Activated naive CD8-positive, alpha-beta T cell treated with anti-CD3 and anti-CD28 coated beads, Interleukin-2, amount 10 ng/mL, durations not matched to agents 7 days and 5 days (primary cell): Measurements from ENCODE around the gene RANGRF. TPM values are rescaled to one million over a fixed set of nuclear protein-coding genes. Genes with fewer than 3 reads are reported as not detected.

ENCODE experiments used
- ATAC-seq: fragments of 150-1000 bp; cut with Tn5 transposase; one replicate; pipeline ENCODE4 v1.10.0; 2021; ENCODE audit warnings: low read depth, moderate library complexity
- POLR2A ChIA-PET: fragments of 350-600 bp; sonication (Branson Sonifier 250); formaldehyde crosslinking; loops from one replicate; lab custom pipeline; 2021; ENCODE audit warnings: antibody characterized with exemption; lab: Charles Lee
- DNase-seq: peaks from one replicate; pipeline ENCODE4 v3.0.0; 2021
- H3K27ac Mint-ChIP-seq: one replicate; pipeline ENCODE4 v1.8.0; 2022; ENCODE audit warnings: mild to moderate bottlenecking, mixed read lengths
- H3K27me3 Mint-ChIP-seq: one replicate; pipeline ENCODE4 v1.8.0; 2022; ENCODE audit warnings: mild to moderate bottlenecking, moderate library complexity, mixed read lengths
- H3K36me3 Mint-ChIP-seq: one replicate; pipeline ENCODE4 v1.8.0; 2021; ENCODE audit warnings: mild to moderate bottlenecking, mixed read lengths
- H3K4me1 Mint-ChIP-seq: one replicate; pipeline ENCODE4 v1.8.0; 2021; ENCODE audit warnings: mixed read lengths
- H3K4me3 Mint-ChIP-seq: one replicate; pipeline ENCODE4 v1.8.0; 2022; ENCODE audit warnings: mild to moderate bottlenecking, moderate library complexity, mixed read lengths
- H3K9me3 Mint-ChIP-seq: one replicate; pipeline ENCODE4 v1.8.0; 2021; ENCODE audit warnings: mixed read lengths
- total RNA-seq, 2 experiments: library from RNA; stranded (reverse); gene quantifications; one replicate each; pipeline ENCODE4 v1.2.3, GENCODE V29; 2021

Gene RANGRF
- total RNA-seq, 2 experiments from 2014 or later, result 43.6 to 44.9 TPM

DNA sequence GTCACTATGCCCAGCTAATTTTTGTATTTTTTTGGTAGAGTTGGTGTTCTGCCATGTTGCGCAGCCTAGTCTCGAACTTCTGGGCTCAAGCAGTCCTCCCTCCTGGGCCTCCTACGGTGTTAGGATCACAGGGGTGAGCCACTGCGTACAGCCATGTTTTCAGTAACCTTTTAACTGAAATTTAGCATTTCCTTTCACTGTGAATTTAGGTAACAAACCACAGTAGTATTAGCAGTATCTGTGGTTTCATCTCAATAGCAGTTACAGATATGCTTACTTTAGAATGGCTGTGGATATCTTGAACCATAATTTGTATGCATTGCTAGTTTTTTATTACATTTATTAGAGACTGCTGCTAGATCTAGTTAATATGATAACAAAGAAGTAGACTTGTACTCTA is 4.3 kb upstream of the RANGRF start:
- H3K4me3 Mint-ChIP-seq, result no peak overlapping the region
- POLR2A ChIA-PET, result interaction anchor here (0.8 to 1.6 kb wide), 4 partner anchors 11 to 93 kb away, joined by 3 to 5 read pairs (median 4); partner anchors contain the start of genes CTC1, KRABD2 and SLC25A35
- H3K4me1 Mint-ChIP-seq, result peaks cover 6% of the 10 kb centered on the region

DNA sequence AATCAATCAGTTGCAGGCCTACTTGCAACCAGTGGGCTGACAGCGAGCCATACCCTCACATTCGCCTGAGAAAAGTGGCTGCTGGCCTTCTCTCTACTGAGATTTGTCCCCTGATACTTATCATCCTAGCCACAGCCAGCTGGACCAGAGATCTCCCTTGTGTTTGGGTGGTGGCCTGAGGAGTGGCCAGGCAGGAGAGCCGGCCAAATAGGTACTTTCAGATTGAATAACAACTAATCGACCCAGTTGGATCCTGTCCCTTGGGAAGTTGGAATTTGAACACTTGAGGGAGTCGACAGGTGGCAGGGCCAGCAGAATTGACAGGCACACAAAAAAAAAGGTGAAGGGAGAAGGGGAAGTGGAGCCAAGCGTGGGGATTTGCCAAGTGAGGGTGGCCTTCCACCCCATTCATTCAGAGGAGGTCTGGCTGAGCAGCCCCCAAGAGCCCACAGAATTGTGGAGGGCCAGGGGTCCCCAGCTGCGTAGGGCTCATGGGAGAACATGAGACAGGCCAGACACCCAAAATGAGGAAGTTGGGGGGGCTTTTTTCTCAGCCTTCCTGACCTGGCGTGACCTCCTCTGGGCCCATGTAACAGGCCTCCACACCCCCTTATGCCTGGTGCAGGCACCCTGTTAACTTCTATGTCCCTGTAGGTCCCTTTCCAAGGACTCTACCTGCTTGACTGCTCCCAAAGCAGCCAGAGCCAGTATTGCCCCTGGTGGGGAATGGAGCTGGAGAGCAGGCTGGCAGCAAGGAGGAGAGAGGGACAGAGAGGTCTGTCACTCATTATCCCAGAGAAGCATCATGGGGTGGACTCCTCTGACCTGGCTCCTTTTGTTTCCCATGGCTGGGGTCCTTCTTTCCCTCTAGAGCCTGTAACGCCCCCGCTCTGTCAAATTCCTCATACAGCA is 2.9 kb upstream of the RANGRF start:
- no peaks in the 10 kb centered on the region for H3K9me3 Mint-ChIP-seq
- no peak overlapping the region for H3K27ac Mint-ChIP-seq
- H3K27me3 Mint-ChIP-seq, result no peaks in the 10 kb centered on the region
- H3K4me3 Mint-ChIP-seq, result no peak overlapping the region
- DNase-seq, result no peak
- POLR2A ChIA-PET, result interaction anchor here (0.6 to 1.6 kb wide), 3 partner anchors 62 to 802 kb away, joined by 3 to 5 read pairs (median 3); partner anchors contain the start of gene POLR2A
- peaks cover 20% of the 10 kb centered on the region for H3K4me1 Mint-ChIP-seq
- H3K36me3 Mint-ChIP-seq, result peaks cover 8% of the 10 kb centered on the region
- no peak for ATAC-seq

More for the DNA sequence above, 4.3 kb upstream of the RANGRF start:
- Mint-ChIP-seq H3K27ac (no peak overlapping the region), H3K36me3 (no peaks in the 10 kb centered on the region), H3K27me3 (no peaks in the 10 kb centered on the region), H3K9me3 (no peaks in the 10 kb centered on the region)
- no peak for DNase-seq
- no peak for ATAC-seq

DNA sequence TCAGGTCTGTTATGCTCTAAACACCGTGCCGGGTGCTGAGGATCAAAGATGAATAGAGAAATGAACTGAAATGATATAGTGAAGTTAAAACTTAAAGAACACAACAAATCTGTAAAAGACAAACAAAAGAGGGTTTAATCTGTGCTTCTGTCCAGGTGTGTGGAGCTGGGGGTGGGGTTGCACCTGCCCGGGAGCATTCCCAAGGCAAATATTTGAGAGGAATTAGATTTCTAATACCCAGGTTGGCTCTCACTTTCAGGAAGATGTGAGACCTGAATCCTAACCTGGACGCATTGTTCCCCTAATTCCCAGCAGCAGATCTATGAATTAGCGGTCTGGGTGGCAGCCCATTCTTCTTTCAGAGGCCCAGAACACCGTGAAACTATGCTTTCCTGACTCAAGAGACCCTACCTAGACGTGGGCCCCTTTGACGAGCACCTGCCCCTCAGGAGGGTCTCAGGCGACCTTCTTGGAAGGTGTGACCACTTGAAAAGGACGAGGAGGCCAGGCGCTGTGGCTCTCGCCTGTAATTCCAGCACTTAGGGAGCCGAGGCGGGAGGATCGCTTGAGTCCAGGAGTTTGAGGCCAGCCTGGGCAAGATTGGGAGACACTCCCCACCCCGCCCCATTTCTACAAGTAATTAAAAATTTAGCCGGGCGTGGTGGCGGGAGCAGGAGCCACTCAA is 677 bp upstream of the RANGRF start:
- DNase-seq (no peak), ATAC-seq (no peak)
- no peaks in the 10 kb centered on the region for H3K27me3 Mint-ChIP-seq
- peak overlapping the region; percentile 96 for H3K27ac Mint-ChIP-seq
- POLR2A ChIA-PET, result interaction anchor here (1.0 to 2.1 kb wide), 6 partner anchors 40 to 115 kb away, joined by 4 to 31 read pairs (median 6); partner anchors contain the start of genes AURKB, CTC1 and PFAS
- no peaks in the 10 kb centered on the region for H3K9me3 Mint-ChIP-seq
- peaks cover 10% of the 10 kb centered on the region for H3K36me3 Mint-ChIP-seq
- H3K4me3 Mint-ChIP-seq, result peak overlapping the region; percentile 99
- H3K4me1 Mint-ChIP-seq, result peaks cover 28% of the 10 kb centered on the region

DNA sequence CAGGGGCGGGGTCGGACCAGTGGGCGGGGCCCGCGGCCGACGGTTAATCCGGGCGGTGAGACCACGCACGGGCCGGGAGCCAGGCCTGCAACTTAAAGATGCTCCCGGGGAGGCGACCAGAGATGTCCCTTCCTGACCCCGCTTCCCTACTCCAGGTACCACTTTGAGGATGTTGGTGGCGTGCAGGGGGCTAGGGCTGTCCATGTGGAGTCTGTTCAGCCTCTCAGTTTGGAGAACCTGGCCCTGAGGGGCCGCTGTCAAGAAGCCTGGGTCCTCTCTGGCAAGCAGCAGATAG is 580 bp downstream of the RANGRF start:
- POLR2A ChIA-PET, result interaction anchor here (0.6 to 2.1 kb wide), 10 partner anchors 12 to 373 kb away, joined by 3 to 31 read pairs (median 4); partner anchors contain the start of genes AURKB, CTC1 and PFAS

DNA sequence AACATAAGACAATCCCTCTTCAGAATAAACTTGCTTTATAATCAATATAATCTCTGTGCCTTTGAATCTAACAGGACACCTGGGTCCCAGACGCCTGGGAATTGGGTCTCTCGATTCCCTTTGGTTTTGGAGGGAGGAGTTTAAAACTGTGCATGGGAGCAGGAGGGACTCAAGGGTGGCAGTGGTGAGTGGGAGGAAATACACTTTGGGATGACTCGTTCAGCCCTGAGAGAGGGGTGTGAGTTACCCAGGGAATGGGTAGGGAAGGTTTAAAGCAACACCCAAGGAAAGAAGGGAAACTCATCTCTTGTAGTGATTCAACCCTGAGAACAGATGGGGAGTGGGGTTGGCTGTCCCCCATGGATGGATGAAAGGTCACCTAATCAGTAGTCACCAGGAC is 1.6 kb downstream of the RANGRF start:
- Mint-ChIP-seq H3K4me1 (peaks cover 37% of the 10 kb centered on the region), H3K27ac (no peak overlapping the region), H3K27me3 (no peaks in the 10 kb centered on the region), H3K4me3 (peak overlapping the region; percentile 99), H3K36me3 (peaks cover 10% of the 10 kb centered on the region), H3K9me3 (no peaks in the 10 kb centered on the region)
- ATAC-seq (no peak), DNase-seq (no peak)
- POLR2A ChIA-PET, result no interaction called here

More for the DNA sequence above, 580 bp downstream of the RANGRF start:
- H3K27ac Mint-ChIP-seq, result peak overlapping the region; percentile 96
- peaks cover 31% of the 10 kb centered on the region for H3K4me1 Mint-ChIP-seq
- ATAC-seq (no peak), DNase-seq (no peak)
- H3K9me3 Mint-ChIP-seq, result no peaks in the 10 kb centered on the region
- H3K27me3 Mint-ChIP-seq, result no peaks in the 10 kb centered on the region
- H3K4me3 Mint-ChIP-seq, result peak overlapping the region; percentile 99
- H3K36me3 Mint-ChIP-seq, result peaks cover 10% of the 10 kb centered on the region

DNA sequence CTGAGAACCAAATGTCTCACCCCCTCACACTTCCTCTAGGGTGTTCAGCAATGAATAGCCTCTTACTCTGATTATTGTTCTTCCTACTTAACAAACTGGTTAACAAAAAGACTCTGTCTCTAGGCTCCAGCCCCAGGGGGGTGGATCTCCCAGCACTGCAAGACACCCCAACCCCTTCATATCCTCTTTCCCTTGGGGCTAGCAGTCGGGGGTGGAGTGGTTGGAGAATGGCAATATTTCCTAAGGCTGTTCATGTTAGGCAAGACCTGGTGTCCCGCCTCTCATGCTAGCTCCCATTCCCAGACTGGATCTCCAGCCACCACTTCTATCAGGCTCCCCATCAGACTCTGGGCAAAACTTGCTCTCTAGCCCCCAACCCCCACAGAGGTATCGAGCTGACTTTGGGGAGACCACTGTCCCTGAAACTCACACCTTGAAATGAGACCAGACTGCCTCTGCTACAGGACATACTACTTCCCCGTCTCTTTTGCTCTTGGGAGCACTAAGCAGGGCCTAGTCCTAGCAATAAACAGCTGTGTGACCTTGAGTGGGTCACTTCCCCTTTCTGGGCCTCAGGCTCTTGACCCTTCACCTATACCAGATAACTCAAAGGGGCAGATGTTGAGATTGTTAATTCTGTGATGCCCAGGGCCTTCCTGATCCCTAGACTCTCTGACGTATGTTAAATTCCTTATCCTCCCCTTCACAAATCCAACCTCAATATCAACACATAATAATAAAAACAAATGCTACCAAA is 4.3 kb downstream of the RANGRF start:
- Mint-ChIP-seq H3K36me3 (peaks cover 10% of the 10 kb centered on the region), H3K4me1 (peaks cover 40% of the 10 kb centered on the region), H3K9me3 (peaks cover 1% of the 10 kb centered on the region), H3K27me3 (no peaks in the 10 kb centered on the region), H3K27ac (peak overlapping the region; percentile 55), H3K4me3 (no peak overlapping the region)
- ATAC-seq (no peak), DNase-seq (no peak)
- POLR2A ChIA-PET, result interaction anchor here (2.6 kb wide), 1 partner anchor 45 kb away, joined by 10 read pairs; the partner anchor contains the start of genes CTC1 and PFAS

DNA sequence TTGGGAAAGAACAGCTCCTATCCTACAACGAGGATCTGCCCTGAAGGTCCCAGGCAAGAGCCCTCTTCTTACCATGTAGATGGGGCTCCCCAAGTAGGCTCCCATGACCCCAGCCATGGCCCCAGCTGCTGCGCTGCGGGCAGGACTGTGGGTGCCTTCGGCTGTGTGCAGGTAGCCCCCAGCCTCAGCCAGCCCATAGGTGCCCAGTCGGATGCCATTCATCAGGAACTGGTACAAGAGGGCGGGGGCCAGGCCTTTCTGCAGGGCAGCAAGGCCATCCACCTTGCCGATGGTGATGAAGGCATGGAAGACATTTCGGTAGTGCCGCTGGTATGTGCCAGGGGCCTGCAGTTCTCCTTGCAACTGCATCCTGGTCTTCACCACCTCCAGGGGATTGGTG is 5.9 kb downstream of the RANGRF start:
- ATAC-seq (no peak), DNase-seq (no peak)
- peak overlapping the region; percentile 92 for H3K27ac Mint-ChIP-seq
- H3K36me3 Mint-ChIP-seq, result peaks cover 10% of the 10 kb centered on the region
- peak overlapping the region; percentile 96 for H3K4me3 Mint-ChIP-seq
- no peaks in the 10 kb centered on the region for H3K27me3 Mint-ChIP-seq
- peaks cover 37% of the 10 kb centered on the region for H3K4me1 Mint-ChIP-seq
- H3K9me3 Mint-ChIP-seq, result peaks cover 1% of the 10 kb centered on the region
- POLR2A ChIA-PET, result interaction anchor here (0.7 to 2.5 kb wide), 9 partner anchors 10 to 175 kb away, joined by 3 to 52 read pairs (median 9); partner anchors contain the start of genes AURKB, CTC1, KRABD2 and PFAS

DNA sequence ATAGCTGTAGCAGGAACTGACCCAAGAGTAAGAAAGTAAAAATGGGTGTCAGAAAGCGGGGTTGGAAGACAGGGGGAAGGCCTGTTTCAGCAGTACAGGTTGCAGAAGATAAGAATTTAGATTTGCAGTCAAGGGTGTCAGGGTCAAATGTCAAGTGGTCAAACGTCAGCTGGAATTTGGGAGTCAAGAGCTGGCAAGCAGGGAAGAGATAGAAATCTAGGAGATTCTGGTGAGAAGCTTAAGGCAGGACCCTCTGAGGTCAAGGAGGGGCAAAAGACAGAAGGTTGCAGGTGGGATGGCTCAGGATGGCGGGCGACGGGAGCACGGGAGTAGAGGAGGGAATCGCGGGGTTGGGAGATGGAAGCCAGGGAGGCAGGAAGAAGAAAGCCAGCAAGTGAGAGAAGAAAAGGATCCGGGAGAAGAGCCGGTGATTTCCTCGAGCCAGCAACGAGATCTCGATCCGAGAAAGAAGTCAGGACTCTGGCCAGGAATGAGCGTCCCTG is 6.4 kb downstream of the RANGRF start:
- no peak for DNase-seq
- peaks cover 9% of the 10 kb centered on the region for H3K36me3 Mint-ChIP-seq
- peaks cover 1% of the 10 kb centered on the region for H3K9me3 Mint-ChIP-seq
- no peaks in the 10 kb centered on the region for H3K27me3 Mint-ChIP-seq
- H3K4me3 Mint-ChIP-seq, result peak overlapping the region; percentile 96
- no peak for ATAC-seq
- peak overlapping the region; percentile 92 for H3K27ac Mint-ChIP-seq
- POLR2A ChIA-PET, result interaction anchor here (0.7 to 2.5 kb wide), 23 partner anchors 9 to 608 kb away, joined by 3 to 52 read pairs (median 5); partner anchors contain the start of genes AURKB, BORCS6, CTC1 and KRABD2
- peaks cover 32% of the 10 kb centered on the region for H3K4me1 Mint-ChIP-seq

DNA sequence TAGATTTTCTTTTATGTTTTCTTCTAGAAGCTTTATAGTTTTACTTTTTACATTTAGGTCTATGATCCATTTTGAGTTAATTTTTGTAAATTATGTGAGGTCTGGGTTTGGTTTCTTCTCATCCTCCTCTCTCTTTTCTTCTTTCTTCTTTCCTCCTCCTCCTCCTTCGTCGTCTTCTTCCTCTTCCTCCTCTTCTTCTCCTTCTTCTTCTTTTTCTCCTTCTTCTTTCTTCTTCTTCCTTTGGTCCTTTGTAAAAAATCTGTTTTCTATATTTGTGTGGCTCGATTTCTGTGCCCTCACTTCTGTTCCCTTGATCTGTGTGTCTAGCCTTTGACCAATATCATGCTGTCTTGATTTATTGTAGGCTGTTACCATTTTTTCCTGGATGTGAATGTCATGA is 11.8 kb downstream of the RANGRF start:
- ATAC-seq (no peak), DNase-seq (no peak)
- no peaks in the 10 kb centered on the region for H3K27me3 Mint-ChIP-seq
- peaks cover 1% of the 10 kb centered on the region for H3K9me3 Mint-ChIP-seq
- no peaks in the 10 kb centered on the region for H3K36me3 Mint-ChIP-seq
- peak overlapping the region; percentile 72 for H3K27ac Mint-ChIP-seq
- H3K4me1 Mint-ChIP-seq, result peaks cover 10% of the 10 kb centered on the region
- POLR2A ChIA-PET, result interaction anchor here (1.7 to 2.0 kb wide), 2 partner anchors 53 to 127 kb away, joined by 6 read pairs; partner anchors contain the start of gene CTC1
- no peak overlapping the region for H3K4me3 Mint-ChIP-seq

DNA sequence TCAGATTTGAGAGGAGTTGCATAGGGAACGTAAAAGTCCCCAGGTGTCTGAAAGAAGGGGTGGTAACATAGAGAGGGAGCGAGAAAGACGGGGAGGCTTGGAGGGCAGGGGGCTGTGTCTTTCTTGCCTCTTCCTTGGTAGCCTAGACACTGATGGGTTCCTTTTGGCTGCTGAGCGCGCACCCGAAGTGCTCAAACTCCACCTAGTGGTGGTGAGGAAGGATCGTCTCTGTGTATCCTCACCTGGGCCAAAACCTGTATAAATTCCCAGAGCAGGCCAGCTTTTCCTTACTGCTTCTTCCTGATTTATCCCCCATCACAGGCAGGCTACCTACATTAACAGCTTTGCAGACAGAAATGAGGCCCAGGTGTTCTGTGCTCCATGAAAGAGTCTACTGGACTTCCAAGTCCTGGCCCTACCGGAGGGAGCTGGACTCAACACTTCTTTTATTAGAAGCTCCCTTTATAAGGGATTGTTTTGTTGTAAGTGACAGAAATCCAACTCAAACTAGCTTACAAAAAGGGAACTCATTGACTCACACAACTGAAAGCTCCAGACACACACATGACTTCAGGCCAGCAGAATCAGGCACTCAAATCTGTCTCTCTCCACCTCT is 12.3 kb downstream of the RANGRF start:
- H3K4me1 Mint-ChIP-seq, result peaks cover 10% of the 10 kb centered on the region
- peak overlapping the region; percentile 72 for H3K27ac Mint-ChIP-seq
- no peak overlapping the region for H3K4me3 Mint-ChIP-seq
- H3K27me3 Mint-ChIP-seq, result no peaks in the 10 kb centered on the region
- DNase-seq (peak; percentile 58), ATAC-seq (peak; percentile 95)
- no peaks in the 10 kb centered on the region for H3K36me3 Mint-ChIP-seq
- POLR2A ChIA-PET, result interaction anchor here (1.3 to 2.0 kb wide), 3 partner anchors 53 to 137 kb away, joined by 3 to 6 read pairs (median 6); partner anchors contain the start of gene CTC1
- peaks cover 1% of the 10 kb centered on the region for H3K9me3 Mint-ChIP-seq

DNA sequence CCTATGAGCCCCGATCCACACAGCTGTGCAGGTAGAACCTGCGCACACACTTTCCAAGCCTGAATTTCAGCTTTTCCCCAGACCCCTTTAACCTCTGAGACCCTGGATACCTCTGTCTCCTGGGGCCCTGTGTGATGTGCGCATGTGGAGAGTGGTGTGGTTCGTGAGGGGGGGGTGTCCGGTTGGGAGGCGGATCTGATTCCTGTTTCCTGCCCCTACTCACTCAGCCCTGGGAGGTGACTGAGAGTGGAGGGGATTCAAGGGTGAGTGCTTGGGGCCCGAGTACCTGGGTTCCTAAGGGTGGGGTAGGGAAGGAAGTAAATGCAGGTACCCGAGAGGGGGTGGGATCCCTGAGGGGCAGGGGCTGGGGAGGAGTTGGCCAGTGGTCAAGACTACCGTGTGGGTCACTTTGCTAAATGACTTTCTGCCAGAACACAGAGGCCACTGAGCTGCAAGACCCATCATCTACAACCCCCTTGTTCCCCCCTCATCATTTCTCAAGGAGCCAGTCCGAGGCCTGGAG is 22.2 kb downstream of the RANGRF start:
- H3K4me1 Mint-ChIP-seq, result no peaks in the 10 kb centered on the region
- DNase-seq (no peak), ATAC-seq (no peak)
- H3K27ac Mint-ChIP-seq, result no peak overlapping the region
- peaks cover 3% of the 10 kb centered on the region for H3K27me3 Mint-ChIP-seq
- POLR2A ChIA-PET, result no interaction called here
- no peaks in the 10 kb centered on the region for H3K9me3 Mint-ChIP-seq
- H3K36me3 Mint-ChIP-seq, result no peaks in the 10 kb centered on the region
- no peak overlapping the region for H3K4me3 Mint-ChIP-seq
